GM18909 (cell line): Measurements from ENCODE around the gene TAL2.

Source experiments
- ATAC-seq: cut with Tn5 transposase; IDR thresholded peaks from one replicate; pipeline ENCODE4 v1.9.1; 2021; ENCODE audit warnings: mild to moderate bottlenecking; ENCODE audit not compliant: unreplicated experiment, poor library complexity

Gene TAL2

GRCh38 chr9:105662184-105663104 lies at the start of gene TAL2:
TAL2 (plus strand) TSS chr9:105662457; CDS start chr9:105662497, 40 bp downstream.
- peak; percentile 91 for ATAC-seq

- no peak for ATAC-seq
Measured at GRCh38 chr9:105621001-105621400, 41.3 kb upstream of the TAL2 start.

GRCh38 chr9:105625088-105625487 lies 37.2 kb upstream of the TAL2 start:
- no peak for ATAC-seq

- ATAC-seq: no peak
Measured at GRCh38 chr9:105632807-105633206, 29.4 kb upstream of the TAL2 start.

- ATAC-seq: no peak
Measured at GRCh38 chr9:105633411-105633810, 28.8 kb upstream of the TAL2 start.

GRCh38 chr9:105636331-105636730 lies 25.9 kb upstream of the TAL2 start:
- no peak for ATAC-seq

GRCh38 chr9:105637787-105638395 lies 24.4 kb upstream of the TAL2 start:
- ATAC-seq: no peak

GRCh38 chr9:105639936-105640335 lies 22.3 kb upstream of the TAL2 start:
- ATAC-seq: no peak

GRCh38 chr9:105643795-105644194 lies 18.5 kb upstream of the TAL2 start:
- no peak for ATAC-seq

GRCh38 chr9:105646879-105647594 lies 15.2 kb upstream of the TAL2 start:
- ATAC-seq: no peak

- no peak for ATAC-seq
Measured at GRCh38 chr9:105647595-105648349, 14.5 kb upstream of the TAL2 start.

GRCh38 chr9:105651806-105652205 lies 10.5 kb upstream of the TAL2 start:
- ATAC-seq: no peak

- ATAC-seq: peak; percentile 69
Measured at GRCh38 chr9:105656131-105656921, 5.9 kb upstream of the TAL2 start.

- ATAC-seq: no peak
Measured at GRCh38 chr9:105658351-105658750, 3.9 kb upstream of the TAL2 start.

- ATAC-seq: no peak
Measured at GRCh38 chr9:105661011-105661410, 1.2 kb upstream of the TAL2 start.

- ATAC-seq: no peak
Measured at GRCh38 chr9:105663914-105664313, 1.7 kb downstream of the TAL2 start.

- no peak for ATAC-seq
Measured at GRCh38 chr9:105667867-105668266, 5.6 kb downstream of the TAL2 start.

GRCh38 chr9:105670315-105670714 lies 8.1 kb downstream of the TAL2 start:
- no peak for ATAC-seq

GRCh38 chr9:105670775-105671174 lies 8.5 kb downstream of the TAL2 start:
- ATAC-seq: no peak
